Superior temporal gyrus (tissue), 1 donor: ENCODE data around the gene MAP3K10.

Experiments
- DNase-seq: peaks from one replicate; pipeline ENCODE4 v3.0.0-alpha.2; 2016; ENCODE audit errors: extremely low spot score

The MAP3K10 gene

DNA sequence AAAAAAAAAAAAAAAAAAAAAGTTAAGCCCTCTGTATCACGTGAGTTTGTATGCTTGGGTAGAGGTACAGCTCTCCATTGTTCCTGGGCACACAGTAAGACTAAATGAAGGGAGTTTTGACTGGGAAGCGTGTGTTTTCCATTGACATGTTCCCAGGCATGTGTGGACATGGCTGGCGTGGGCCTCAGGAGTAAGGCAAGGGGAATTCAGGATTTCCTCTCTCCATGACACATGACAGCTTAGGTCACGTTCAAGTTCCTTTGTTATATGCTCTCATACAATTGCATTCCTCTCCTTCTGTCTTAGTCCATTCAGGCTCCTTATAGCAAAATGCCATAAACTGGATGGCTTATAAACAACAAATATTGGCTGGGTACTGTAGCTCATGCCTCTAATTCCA lies 17.1 kb upstream of the MAP3K10 start:
- DNase-seq, result no peak

DNA sequence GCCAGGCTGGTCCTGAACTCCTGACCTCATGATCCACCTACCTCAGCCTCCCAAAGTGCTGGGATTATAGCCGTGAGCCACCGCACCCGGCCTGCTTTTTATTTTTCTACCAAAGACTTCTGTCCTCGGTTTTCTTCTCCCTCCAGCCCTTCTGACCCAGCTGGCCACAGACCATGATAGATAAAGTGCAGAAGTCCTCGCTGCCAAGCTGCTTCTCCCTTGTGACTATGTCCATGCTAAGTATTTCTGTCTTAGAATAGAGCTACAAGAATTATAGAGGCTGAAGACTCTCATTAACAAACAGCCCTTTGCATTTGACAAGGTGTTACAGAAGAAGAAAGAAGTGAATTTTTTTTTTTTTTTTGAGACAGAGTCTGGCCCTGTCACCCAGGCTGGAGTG lies 15.4 kb upstream of the MAP3K10 start:
- no peak for DNase-seq

DNA sequence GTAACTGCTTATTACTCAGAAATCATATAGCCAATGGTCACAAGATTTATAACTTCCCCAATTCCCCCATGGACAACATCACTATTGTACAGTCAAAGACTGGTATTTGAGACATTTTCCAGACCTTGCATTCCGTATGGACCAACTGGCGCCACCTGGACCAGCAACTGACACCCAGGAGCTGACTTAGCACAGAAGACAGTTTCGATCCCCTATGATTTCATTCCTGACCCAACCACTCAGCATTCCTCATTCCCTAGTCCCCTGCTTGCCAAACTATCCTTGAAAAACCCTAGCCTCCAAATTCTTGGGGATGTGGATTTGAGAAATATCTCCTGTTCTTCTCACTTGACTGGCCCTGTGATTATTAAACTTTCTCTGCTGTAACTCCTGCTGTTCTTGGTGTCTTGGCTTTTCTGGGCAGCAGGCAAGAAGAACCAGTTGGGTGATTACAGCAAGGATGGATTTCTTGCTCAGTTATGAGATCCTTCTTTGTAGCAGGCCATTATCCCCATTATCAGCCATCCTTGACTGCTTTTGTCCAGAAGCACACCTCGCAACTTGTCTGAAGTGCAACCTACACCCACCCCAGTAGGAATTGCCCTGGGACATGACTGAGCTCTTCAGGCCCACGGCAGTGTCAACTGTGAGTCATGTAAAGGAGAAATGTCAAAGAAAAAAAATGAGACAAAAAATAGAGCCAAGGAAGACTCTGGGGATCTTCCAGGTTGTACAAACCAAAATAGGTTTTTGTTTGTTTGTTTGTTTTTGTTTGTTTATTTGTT lies 13.7 kb upstream of the MAP3K10 start:
- DNase-seq, result no peak

DNA sequence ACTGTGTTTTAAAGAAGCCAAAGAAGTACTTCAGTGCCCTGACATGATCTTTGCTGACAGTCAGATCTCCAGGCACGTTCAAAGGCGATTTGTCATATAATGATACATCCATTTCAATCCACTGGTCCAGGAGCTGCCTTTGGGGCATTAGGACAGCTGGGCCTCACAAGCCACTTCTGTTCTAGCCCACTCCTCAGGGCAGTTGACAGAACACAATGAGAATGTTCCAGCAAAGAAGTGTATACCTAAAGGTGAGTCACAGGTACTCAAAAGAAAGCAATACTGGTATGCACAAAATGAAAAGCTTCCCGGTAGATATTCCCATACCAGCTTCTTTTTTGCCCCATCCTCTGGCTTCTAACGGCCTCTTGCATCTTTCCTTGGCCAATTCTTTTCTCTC lies 12.5 kb upstream of the MAP3K10 start:
- DNase-seq, result no peak

DNA sequence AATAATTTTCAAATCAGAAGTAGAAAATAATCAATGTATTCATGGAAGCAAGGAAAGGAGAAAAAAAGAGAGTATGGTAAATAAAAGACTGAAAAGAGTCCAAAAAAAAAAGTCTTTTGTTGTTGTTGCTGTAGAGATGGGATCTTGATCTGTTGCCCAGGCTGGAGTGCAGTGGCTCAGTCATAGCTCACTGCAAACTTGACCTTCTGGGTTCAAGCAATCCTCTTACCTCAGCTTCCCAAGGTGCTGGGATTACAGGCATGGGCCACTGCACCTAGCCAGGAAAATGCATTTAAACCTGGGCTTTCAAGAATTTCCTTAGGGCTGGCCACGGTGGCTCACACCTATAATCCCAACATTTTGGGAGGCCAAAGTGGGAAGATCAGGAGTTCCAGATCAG lies 7.0 kb upstream of the MAP3K10 start:
- DNase-seq, result no peak

DNA sequence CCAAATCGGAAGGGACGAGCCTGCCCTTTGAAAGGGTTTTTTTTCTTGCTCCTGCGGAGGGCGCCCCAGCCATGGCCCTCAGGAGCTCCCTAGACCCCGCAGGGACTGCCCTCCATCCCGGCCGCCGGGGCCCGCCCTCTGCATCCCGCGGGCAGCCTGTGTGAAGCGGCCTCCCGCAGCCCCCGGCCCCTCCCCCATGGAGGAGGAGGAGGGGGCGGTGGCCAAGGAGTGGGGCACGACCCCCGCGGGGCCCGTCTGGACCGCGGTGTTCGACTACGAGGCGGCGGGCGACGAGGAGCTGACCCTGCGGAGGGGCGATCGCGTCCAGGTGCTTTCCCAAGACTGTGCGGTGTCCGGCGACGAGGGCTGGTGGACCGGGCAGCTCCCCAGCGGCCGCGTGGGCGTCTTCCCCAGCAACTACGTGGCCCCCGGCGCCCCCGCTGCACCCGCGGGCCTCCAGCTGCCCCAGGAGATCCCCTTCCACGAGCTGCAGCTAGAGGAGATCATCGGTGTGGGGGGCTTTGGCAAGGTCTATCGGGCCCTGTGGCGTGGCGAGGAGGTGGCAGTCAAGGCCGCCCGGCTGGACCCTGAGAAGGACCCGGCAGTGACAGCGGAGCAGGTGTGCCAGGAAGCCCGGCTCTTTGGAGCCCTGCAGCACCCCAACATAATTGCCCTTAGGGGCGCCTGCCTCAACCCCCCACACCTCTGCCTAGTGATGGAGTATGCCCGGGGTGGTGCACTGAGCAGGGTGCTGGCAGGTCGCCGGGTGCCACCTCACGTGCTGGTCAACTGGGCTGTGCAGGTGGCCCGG lies 815 bp downstream of the MAP3K10 start:
- no peak for DNase-seq

DNA sequence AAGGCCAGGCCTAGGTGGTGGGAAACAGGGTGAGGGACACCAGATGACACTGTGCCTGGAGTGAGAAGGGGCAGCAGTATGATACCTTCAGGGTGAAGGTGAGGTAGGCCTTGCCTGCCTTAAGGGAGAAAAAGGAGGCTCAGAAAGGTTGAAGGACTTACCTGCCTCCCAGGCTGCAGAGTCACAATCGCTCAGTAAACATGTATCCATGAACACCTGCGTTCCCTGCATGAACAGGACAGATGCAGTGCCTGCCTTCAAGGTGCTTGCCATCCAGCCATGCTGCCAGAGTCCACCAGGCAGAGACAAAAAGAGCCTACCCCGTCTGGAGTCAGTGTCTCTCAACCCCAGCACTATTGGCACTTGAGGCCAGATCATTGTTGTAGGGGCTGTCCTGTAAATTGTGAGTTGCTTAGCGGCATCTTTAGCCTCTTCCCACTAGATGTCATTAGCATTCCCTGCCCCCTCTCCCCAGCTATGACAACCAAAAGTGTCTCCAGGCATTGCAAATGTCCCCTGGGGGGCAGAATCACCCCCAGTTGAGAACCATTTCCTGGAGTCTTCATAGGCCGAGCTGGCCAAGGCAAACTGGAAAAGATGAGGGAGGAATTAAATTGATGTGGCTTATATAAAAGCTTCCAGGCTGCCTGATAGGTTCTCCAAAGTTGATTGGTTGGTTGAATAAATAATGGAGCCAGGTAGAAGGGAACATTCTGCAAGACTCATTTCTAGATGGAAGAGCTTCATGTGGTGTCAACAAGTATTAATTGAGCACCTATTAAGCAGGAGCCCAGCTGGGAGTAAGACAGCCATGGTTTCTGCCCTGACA lies 1.7 kb downstream of the MAP3K10 start:
- DNase-seq, result no peak

DNA sequence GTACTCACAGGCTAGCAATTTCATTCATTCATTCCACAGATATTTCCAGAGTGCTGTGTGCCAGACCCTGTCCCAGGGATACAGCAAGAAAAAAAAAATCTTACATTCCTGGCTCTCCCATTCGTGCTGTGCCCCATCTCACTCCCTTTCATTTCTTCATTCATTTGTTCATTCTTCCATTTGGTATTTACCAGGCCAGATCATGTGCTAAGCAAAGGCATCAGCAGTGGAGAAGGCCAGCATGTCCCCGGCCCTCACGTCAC lies 2.3 kb downstream of the MAP3K10 start:
- DNase-seq, result no peak

DNA sequence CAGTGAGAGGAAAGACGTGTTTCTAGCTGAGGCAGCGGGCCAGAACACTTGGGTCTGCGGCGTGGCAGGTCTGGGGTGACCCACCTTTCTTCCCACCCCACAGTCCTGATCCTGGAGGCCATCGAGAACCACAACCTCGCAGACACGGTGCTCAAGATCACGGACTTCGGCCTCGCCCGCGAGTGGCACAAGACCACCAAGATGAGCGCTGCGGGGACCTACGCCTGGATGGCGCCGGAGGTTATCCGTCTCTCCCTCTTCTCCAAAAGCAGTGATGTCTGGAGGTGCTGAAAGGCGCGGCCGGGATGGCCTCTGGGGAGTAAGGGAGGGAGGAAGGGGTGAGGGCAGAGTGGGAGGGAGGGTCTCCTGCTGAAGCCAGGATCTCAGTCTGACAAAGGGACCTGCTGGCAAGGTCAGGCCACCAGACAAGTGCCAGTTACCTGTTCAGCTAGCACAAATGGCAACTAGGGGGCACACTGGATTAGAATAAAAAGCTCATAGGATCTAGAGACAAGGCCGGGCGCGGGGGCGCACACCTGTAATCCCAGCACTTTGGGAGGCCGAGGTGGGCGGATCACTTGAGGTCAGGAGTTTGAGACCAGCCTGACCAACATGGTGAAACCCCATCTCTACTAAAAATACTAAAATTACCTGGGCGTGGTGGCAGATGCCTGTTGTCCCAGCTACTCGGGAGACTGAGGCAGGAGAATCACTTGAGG lies 7.2 kb downstream of the MAP3K10 start:
- no peak for DNase-seq

DNA sequence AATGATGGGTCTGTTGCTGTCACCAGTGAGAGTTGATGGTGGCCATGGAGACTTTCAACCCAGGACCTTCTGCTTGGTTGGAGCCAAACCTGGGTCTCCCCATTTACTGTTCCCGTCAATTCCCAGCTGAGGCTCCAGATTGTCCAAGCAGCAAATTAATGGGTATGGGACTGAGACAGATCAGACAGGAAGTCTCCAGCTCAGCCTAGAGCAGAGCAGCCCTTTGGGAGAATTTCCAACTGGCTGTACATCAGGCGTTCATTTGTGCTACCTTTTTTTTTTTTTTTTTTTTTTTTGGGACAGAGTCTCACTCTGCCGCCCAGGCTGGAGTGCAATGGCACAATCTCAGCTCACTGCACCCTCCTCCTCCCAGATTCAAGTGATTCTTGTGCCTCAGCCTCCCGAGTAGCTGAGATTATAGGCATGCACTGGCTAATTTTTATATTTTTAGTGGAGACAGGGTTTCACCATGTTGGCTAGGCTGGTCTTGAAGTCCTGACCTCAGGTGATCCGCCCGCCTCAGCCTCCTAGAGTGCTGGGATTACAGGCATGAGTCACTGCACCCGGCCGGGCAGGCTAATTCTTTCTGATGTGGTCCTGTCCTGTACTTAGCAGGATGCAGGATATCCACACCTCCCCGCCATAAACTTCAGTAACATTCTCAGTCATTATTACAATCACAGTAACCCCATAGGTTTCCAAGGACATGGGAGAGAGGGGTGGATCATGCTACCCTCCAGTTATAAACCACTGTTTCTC lies 9.3 kb downstream of the MAP3K10 start:
- DNase-seq, result no peak

DNA sequence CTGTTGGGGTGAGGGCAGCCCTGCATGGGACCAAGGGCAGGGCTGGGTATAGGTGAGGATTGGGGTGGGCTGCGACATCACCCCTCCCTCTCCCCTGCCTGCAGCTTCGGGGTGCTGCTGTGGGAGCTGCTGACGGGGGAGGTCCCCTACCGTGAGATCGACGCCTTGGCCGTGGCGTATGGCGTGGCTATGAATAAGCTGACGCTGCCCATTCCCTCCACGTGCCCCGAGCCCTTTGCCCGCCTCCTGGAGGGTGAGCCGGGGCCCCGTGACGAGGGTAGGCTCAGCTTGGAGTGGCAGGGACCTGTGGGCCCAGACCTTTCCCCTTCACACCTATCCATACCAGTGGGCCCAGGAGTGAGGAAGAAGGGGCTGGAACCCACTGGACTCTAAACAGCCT lies 13.2 kb downstream of the MAP3K10 start:
- DNase-seq, result no peak

DNA sequence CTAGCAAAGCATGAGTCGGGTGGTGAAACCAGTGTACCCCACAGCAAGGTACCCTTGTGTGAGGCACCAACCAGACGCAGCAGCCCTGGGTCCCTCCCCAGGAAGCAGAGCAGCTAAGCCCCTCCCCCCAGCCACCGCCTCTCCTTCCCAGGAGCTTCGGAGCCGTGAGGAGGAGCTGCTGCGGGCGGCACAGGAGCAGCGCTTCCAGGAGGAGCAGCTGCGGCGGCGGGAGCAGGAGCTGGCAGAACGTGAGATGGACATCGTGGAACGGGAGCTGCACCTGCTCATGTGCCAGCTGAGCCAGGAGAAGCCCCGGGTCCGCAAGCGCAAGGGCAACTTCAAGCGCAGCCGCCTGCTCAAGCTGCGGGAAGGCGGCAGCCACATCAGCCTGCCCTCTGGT lies 14.5 kb downstream of the MAP3K10 start:
- no peak for DNase-seq

DNA sequence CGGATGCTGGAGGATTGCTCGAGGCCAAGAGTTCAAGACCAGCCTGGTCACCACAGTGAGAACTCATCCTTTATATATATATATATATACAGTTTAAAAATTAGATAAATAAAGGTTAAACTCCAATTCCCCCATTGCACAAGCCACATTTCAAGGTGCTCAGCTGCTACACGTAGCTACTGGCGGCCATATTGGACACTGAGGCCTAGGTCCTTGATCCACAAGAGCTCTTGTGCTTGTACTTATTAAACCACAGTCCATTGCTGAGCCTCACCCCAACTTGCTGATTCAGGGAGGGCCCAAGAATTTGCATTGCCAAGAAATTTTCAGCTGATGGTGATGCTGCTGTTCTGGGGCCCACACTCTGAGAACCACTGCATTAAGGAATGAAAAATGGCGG lies 17.4 kb downstream of the MAP3K10 start:
- DNase-seq, result no peak

DNA sequence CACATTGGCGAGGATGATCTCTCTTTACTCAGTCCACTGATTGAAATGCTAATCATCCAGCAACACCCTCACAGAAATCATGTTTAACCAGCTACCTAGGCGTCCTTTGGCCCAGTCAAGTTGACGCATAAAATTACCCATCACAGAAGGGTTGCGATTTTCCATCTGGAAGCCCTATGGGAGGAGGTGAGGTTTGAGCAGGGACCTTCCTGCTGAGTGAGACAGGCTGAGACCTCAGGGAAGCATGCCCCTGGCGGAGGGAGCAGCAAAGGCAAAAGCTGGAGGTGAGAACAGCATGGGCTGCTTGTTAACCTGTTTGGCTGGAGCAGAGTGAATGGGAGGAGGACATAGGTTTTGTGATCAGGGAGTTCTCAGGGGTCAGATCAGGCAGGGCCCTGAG lies 19.7 kb downstream of the MAP3K10 start:
- no peak for DNase-seq

DNA sequence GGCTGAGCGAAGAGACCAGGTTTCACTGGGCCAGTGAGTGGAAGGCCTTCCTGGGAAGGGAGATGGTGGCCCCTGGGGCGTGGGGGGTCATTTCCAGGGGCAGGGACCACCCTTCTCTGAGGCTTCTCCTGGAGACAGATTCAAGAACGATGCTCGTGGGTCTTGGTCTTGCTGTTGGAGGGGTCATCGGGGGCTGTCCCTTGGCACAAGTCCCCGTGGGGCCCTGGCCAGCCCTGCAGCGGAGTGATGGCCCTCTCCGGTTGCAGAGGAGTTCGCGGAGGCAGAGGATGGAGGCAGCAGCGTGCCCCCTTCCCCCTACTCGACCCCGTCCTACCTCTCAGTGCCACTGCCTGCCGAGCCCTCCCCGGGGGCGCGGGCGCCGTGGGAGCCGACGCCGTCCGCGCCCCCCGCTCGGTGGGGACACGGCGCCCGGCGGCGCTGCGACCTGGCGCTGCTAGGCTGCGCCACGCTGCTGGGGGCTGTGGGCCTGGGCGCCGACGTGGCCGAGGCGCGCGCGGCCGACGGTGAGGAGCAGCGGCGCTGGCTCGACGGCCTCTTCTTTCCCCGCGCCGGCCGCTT lies 22.1 kb downstream of the MAP3K10 start:
- DNase-seq, result no peak

DNA sequence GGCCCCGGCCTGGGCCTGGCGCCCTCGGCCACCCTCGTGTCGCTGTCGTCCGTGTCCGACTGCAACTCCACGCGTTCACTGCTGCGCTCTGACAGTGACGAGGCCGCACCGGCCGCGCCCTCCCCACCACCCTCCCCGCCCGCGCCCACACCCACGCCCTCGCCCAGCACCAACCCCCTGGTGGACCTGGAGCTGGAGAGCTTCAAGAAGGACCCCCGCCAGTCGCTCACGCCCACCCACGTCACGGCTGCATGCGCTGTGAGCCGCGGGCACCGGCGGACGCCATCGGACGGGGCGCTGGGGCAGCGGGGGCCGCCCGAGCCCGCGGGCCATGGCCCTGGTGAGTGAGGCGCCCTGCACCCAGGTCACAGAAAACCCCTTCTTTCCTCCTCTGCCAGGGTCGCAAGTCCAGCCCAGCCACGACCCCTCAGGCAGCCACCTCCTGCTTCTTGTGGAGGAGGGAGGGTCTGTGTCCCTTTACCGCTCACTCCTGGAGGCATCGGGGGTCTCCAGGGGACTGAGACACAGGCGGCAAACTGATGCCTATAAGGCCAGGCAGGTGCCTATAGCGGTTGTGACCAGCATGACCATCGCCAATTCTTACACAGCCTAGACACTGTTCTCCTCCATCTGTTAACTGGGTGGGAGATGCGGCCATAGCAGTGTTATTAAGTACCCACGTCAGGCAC lies 22.8 kb downstream of the MAP3K10 start:
- DNase-seq, result no peak

DNA sequence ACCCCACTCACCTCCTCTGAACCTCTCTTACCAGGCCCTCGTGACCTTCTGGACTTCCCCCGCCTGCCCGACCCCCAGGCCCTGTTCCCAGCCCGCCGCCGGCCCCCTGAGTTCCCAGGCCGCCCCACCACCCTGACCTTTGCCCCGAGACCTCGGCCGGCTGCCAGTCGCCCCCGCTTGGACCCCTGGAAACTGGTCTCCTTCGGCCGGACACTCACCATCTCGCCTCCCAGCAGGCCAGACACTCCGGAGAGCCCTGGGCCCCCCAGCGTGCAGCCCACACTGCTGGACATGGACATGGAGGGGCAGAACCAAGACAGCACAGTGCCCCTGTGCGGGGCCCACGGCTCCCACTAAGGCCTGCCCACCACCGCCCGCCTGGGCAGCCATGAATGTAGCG lies 23.7 kb downstream of the MAP3K10 start:
- no peak for DNase-seq

DNA sequence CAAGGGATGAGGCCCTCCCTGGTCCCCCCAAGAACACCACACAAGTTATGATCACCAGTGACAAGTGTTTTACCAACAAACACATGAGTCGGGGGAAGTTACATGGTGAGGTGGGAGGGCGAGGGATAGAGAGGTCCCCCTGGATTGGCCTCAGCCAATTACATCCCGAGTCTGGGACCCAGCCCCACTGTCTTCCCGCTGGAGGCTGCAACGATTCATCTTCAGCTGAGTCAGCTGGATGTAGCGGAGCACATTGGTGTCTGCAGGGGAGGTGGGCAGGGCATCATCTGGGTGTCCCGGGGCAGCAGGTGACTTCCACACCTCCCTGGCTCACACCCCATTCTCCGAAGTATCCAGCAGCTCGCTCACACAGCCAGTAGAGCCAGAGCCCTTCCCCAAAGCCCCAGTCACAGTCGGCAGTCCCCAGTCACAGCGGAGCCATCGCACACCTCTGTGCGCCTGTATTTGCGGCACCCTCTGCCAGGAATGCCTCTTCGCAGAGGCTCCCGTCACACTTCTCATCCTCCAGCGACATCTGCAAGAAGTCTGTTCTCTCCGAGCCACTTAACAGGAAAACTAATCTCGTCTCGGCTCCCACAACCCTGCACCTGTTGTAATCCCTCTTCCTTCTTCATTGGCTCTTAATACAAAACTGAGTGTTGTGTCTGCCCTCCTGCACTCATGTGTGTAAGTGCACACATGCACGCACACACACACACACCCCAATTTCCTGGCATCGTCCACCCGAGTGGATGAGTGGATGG lies 25.0 kb downstream of the MAP3K10 start:
- no peak for DNase-seq

DNA sequence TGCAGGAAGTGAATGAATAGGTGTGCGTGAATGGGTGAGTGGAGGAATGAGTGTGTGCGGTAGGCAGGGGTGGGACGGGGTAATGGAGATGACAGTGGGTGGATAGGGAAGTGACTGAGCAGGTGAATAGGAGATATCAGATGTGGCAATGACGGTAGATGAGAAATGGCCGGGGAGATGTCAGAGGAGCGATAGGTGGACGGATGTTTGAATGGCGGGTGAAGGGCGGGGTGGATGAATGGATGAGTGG lies 25.5 kb downstream of the MAP3K10 start:
- DNase-seq, result no peak
